Kidney (tissue), 14 donors: ENCODE measurements around the gene OGA. TPM values are rescaled to one million over a fixed set of nuclear protein-coding genes. Genes with fewer than 3 reads are reported as not detected.
"Not testable (repeated sequence)": the region's sequence is repeated elsewhere in the genome, so short reads cannot be mapped to it uniquely, and the experiment has no call there.

Experiments
- DNase-seq, 5 donors: peaks; one replicate each; pipeline ENCODE4 v3.0.0-alpha.2; 2013 to 2020
- FAIRE-seq: peaks from 2 replicates; lab custom pipeline; 2012; peaks lifted over from hg19 to GRCh38; lab: Jason Lieb, UNC
- H3K27ac ChIP-seq, 2 donors: one replicate each; pipeline ENCODE4 v1.7.0; 2013; ENCODE audit warnings: low read depth in 2 of 2, low read length in 2 of 2, inconsistent platforms in 1 of 2
- H3K27me3 ChIP-seq: one replicate; pipeline ENCODE4 v1.7.1; 2013; ENCODE audit warnings: low read length, inconsistent platforms; ENCODE audit not compliant: control insufficient read depth, insufficient read depth
- H3K36me3 ChIP-seq, 3 donors: one replicate each; pipeline versions ENCODE4 v1.7.0 to v1.7.1; 2013; ENCODE audit warnings: low read length in 3 of 3, control low read depth in 1 of 3, inconsistent platforms in 1 of 3; ENCODE audit not compliant: insufficient read depth in 3 of 3, control insufficient read depth in 2 of 3
- H3K4me1 ChIP-seq, 3 donors: one replicate each; pipeline versions ENCODE4 v1.7.0 to v1.7.1; 2013; ENCODE audit warnings: low read length in 3 of 3, inconsistent platforms in 1 of 3, low read depth in 1 of 3; ENCODE audit not compliant: control insufficient read depth in 2 of 3, insufficient read depth in 2 of 3
- H3K4me3 ChIP-seq, 3 donors: one replicate each; pipeline versions ENCODE4 v1.7.0 to v1.8.1; 2013; ENCODE audit warnings: low read length in 3 of 3, control low read depth in 1 of 3, inconsistent platforms in 1 of 3
- H3K9ac ChIP-seq, 3 donors: one replicate each; pipeline versions ENCODE4 v1.7.0 to v1.7.1; 2013; ENCODE audit warnings: low read length in 3 of 3, control low read depth in 1 of 3, inconsistent platforms in 1 of 3
- H3K9me3 ChIP-seq, 3 donors: one replicate each; pipeline versions ENCODE4 v1.7.0 to v1.7.1; 2013; ENCODE audit warnings: low read length in 3 of 3, control low read depth in 1 of 3, inconsistent platforms in 1 of 3; ENCODE audit not compliant: control insufficient read depth in 2 of 3, insufficient read depth in 1 of 3
- CTCF ChIP-seq: IDR thresholded peaks from 3 replicates; pipeline ENCODE4 v1.5.1; 2012; ENCODE audit warnings: mild to moderate bottlenecking, moderate library complexity, borderline replicate concordance; ENCODE audit not compliant: insufficient read depth; ENCODE audit errors: extremely low read depth
- intact Hi-C: fragments of 100-400 bp; cut with DNase I; formaldehyde crosslinking; loops from one replicate; pipeline ENCODE4 v1.11.1; 2022
- polyA plus RNA-seq: library from polyadenylated mRNA; stranded (reverse); fragments of 350-450 nt; fragmentation: Illumina TruSeq; extraction: RNeasy Lipid Tissue Mini Kit (QIAGEN cat#74804); gene quantifications from one replicate; pipeline ENCODE4 v1.2.3, GENCODE V29; 2014; ENCODE audit warnings: low read depth, low replicate concordance; ENCODE audit not compliant: insufficient read depth
- total RNA-seq: library from RNA; stranded (reverse); fragmentation: NEBNext Ultra II Directional; extraction: Animal tissue kit (Norgen Biotek cat#: 25700); gene quantifications from one replicate; pipeline ENCODE4 v1.2.1, GENCODE V29; 2021
- donor health status: control.
- donor health status: control.
- donor health status: control.
- donor health status: control.
- donor health status: control.
- donor health status: DM: yes; HTN: yes; CAD: no.
- donor health status: Normal renal cell carcinoma (clear cell type).

OGA gene
- total and polyA plus RNA-seq, 2 donors from 2014 or later = 33.4 to 146 TPM

- DNase-seq (no peak), FAIRE-seq (no peak)
- Histone ChIP-seq H3K27me3 (no peaks in the 10 kb centered on the region), H3K9me3 (no peaks in the 10 kb centered on the region), H3K9ac (no peak overlapping the region), H3K4me3 (no peak overlapping the region), H3K27ac (no peak overlapping the region), H3K36me3 (peaks cover 21 to 64% (median 40%) of the 10 kb centered on the region in 3 donors), H3K4me1 (no peaks in the 10 kb centered on the region)
- TF ChIP-seq CTCF = no peak
- intact Hi-C loops = no loop called here
Observed at GRCh38 chr10:101793526-101793925, 24.7 kb downstream of the OGA start.

- Histone ChIP-seq H3K27ac (no peak overlapping the region), H3K36me3 (peaks cover 17 to 70% (median 40%) of the 10 kb centered on the region in 3 donors), H3K4me3 (no peak overlapping the region), H3K4me1 (no peaks in the 10 kb centered on the region), H3K9ac (no peak overlapping the region), H3K9me3 (no peaks in the 10 kb centered on the region), H3K27me3 (no peaks in the 10 kb centered on the region)
- no peak for DNase-seq
- no peak for FAIRE-seq
- TF ChIP-seq CTCF = no peak
- intact Hi-C loops = no loop called here
Observed at GRCh38 chr10:101789686-101790085, 28.6 kb downstream of the OGA start.

DNA sequence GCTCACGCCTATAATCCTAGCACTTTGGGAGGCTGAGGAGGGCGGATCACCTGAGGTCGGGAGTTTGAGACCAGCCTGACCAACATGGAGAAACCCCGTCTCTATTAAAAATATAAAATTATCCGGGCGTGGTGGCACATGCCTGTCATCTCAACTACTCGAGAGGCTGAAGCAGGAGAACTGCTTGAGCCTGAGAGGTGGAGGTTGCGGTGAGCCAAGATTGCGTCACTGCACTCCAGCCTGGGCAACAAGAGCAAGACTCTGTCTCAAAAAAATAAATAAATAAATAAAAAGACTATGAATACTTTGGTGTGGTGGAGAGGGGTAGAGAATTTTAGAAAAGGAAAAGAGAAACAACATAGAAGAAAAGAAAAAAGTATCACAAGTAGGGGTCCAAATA lies 29.0 kb downstream of the OGA start:
- peaks cover 16 to 65% (median 40%) of the 10 kb centered on the region in 3 donors for H3K36me3 ChIP-seq
- H3K27ac ChIP-seq, H3K27me3 ChIP-seq, DNase-seq, FAIRE-seq, H3K4me1 ChIP-seq, H3K9me3 ChIP-seq, H3K4me3 ChIP-seq, intact Hi-C loops, H3K9ac ChIP-seq: not testable (repeated sequence)

DNA sequence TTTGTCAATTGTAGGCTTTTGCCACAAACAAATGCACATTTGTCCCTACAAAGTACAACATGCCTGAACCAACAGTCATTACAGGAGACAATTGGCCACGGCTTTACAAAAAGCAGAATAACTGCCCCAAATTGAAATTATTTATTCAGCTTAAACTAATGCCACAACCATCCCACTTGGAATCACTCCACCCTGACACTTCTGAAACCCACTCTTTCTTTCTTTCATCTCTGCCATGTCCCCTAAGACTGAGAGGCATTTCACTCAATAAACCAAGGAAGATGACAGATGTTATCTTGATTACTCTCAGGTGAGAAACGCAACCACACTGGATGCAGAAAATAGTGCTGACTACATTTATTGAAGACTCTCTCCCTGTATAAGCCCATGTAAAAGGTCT lies 32.4 kb downstream of the OGA start:
- TF ChIP-seq CTCF = no peak
- no peaks in the 10 kb centered on the region for H3K9me3 ChIP-seq
- FAIRE-seq (no peak), DNase-seq (no peak)
- H3K9ac ChIP-seq = no peak overlapping the region
- H3K4me1 ChIP-seq = peaks cover 0 to 20% (median 4%) of the 10 kb centered on the region in 3 donors
- H3K27me3 ChIP-seq = no peaks in the 10 kb centered on the region
- no peak overlapping the region for H3K27ac ChIP-seq
- H3K4me3 ChIP-seq = no peak overlapping the region
- H3K36me3 ChIP-seq = peaks cover 9 to 38% (median 23%) of the 10 kb centered on the region in 3 donors
- intact Hi-C loops = no loop called here
